Measurements from ENCODE around the gene TGFBRAP1.

TGFBRAP1 gene, protein sequence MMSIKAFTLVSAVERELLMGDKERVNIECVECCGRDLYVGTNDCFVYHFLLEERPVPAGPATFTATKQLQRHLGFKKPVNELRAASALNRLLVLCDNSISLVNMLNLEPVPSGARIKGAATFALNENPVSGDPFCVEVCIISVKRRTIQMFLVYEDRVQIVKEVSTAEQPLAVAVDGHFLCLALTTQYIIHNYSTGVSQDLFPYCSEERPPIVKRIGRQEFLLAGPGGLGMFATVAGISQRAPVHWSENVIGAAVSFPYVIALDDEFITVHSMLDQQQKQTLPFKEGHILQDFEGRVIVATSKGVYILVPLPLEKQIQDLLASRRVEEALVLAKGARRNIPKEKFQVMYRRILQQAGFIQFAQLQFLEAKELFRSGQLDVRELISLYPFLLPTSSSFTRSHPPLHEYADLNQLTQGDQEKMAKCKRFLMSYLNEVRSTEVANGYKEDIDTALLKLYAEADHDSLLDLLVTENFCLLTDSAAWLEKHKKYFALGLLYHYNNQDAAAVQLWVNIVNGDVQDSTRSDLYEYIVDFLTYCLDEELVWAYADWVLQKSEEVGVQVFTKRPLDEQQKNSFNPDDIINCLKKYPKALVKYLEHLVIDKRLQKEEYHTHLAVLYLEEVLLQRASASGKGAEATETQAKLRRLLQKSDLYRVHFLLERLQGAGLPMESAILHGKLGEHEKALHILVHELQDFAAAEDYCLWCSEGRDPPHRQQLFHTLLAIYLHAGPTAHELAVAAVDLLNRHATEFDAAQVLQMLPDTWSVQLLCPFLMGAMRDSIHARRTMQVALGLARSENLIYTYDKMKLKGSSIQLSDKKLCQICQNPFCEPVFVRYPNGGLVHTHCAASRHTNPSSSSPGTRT

DNA sequence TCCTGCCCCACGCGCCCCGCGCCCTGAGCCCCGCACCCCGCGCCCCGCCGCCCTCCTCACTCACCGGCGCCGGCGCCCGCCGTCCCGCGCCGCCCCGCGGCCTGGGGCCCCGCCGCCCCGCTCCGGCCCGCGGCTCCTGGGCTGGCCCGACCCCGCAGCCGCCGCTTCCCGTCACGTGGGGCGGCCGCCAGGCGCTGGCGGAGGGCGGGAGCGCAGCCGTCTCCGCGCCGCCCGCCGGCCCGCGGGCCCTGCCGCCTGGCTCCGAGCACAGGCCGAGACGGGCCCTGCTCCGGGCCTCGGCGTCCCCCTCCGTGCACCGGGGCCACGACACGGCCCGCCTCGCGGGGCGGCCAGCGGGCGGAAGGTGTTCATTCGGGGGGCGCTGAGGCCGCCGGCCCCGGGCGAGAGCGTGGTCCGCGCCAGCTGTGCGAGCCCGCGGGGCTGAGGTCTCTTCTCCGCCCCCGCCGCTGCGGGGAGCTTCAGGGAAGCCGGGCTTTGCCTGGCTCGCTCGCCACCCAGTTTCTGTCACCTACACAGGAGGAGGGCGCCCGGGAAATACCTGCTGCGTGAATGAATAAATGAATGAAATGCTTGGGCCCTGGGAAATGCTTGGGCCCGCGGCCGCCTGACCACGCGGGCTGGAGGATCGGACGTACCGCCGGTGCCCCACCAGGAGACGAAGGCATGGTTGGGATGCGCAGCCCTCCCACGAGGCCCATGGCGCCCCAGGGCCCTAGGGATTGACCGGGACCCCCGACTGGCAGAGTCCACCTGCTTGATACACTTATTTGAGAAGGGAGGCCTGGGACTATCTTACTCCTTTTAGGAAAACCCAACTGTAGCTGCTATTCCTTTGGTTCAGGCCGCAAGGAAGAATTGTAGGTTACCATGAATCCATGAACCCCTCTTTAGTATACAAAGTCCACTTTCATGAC, at the start of gene TGFBRAP1:
TSS of gene TGFBRAP1 (minus strand) at position 175 of the 935 bp plus-strand sequence. CDS start 21,434 bp downstream, outside the sequence.
- H3K4me3 ChIP-seq (ENCODE audit: low read depth, low read length), result peak within 1 kb of the TSS; percentile 81
- TF ChIP-seq, protein P1, sequence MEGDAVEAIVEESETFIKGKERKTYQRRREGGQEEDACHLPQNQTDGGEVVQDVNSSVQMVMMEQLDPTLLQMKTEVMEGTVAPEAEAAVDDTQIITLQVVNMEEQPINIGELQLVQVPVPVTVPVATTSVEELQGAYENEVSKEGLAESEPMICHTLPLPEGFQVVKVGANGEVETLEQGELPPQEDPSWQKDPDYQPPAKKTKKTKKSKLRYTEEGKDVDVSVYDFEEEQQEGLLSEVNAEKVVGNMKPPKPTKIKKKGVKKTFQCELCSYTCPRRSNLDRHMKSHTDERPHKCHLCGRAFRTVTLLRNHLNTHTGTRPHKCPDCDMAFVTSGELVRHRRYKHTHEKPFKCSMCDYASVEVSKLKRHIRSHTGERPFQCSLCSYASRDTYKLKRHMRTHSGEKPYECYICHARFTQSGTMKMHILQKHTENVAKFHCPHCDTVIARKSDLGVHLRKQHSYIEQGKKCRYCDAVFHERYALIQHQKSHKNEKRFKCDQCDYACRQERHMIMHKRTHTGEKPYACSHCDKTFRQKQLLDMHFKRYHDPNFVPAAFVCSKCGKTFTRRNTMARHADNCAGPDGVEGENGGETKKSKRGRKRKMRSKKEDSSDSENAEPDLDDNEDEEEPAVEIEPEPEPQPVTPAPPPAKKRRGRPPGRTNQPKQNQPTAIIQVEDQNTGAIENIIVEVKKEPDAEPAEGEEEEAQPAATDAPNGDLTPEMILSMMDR (IDR thresholded peaks at IDR 0.05; ENCODE audit: low read depth, low read length, missing control alignments), result no peak
- no peak for DNase-seq (ENCODE audit: low read depth)

DNA sequence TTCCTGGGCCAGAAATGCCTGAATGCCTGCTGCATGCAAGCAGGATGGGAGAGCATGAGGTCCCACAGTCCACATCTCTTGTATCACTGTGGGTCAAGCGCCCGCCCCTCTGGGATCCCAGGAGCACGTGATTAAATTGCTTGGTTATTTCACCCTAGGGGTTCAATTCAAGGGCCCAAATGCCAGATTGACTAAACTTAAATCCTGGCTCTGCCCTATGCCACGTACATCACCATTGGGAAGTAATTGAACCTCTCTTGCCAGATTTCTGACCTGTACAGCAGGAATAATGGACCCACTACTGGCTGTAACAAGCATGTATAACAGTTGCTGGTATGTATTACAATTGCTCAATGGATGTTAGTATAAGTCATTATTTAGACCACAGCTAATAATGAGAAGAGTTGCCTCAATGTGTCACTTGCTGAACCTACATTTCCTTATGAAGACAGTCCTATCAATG, 49.4 kb upstream of the TGFBRAP1 start:
- TF ChIP-seq, protein P1 (IDR thresholded peaks at IDR 0.05; ENCODE audit: low read depth, low read length, missing control alignments), result no peak
- no peak overlapping the region for H3K4me3 ChIP-seq (ENCODE audit: low read depth, low read length)
- no peak for DNase-seq (ENCODE audit: low read depth)

DNA sequence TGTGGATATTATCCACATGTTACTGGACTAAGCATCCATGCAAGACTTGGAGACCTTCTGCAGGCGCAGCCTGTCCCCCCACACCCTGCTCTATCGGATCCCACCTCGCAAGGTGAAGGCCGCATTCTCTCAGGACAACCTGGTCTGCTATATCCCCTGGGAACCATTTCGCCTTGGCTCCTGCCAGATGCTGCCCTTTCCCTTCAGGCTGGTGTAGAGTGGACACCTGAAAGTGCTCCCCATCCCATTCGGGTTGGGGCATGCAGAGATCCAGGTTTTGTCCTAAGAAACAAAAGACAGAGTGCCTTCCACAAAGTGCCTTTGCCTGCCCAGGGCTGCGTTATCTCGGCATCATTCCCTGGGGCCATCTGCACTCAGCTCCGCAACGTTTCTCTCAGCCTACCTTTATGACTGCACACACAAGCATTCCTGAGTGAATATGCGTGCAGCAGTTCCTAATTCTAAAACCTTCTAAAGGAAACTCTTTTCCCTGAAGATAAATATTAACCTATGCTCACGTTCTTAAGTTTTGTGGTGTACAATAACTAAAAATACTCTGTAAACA, 48.8 kb upstream of the TGFBRAP1 start:
- TF ChIP-seq, protein P1 (IDR thresholded peaks at IDR 0.05; ENCODE audit: low read depth, low read length, missing control alignments), result no peak
- DNase-seq (ENCODE audit: low read depth), result no peak

GRCh38 chr2:105377871-105378270, 48.3 kb upstream of the TGFBRAP1 start:
- TF ChIP-seq, protein P1 (IDR thresholded peaks at IDR 0.05; ENCODE audit: low read depth, low read length, missing control alignments), result no peak
- no peak overlapping the region for H3K4me3 ChIP-seq (ENCODE audit: low read depth, low read length)
- no peak for DNase-seq (ENCODE audit: low read depth)

More for the DNA sequence above, 48.8 kb upstream of the TGFBRAP1 start:
- no peak overlapping the region for H3K4me3 ChIP-seq (ENCODE audit: low read depth, low read length)

DNA sequence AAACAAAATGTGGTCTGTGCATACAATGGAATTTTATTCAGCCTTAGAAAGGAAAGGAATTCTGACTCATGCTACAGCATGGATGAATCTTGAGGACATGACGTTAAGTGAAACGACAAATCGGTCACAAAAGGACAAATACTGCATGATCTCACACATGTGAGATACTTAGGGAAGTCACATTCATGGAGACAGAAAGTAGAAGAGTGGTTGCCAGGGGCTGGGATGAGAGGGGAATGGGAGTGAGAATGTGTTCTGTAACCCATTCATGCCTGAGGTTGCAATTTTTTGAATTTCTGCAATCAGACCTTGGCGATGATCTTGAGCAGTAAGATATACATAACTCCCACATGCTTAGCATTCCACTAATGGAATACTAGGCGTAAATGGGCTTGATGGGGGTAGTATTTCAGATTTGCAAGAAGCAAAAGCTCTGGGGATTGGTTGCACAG, 47.3 kb upstream of the TGFBRAP1 start:
- TF ChIP-seq, protein P1 (IDR thresholded peaks at IDR 0.05; ENCODE audit: low read depth, low read length, missing control alignments), result no peak
- no peak overlapping the region for H3K4me3 ChIP-seq (ENCODE audit: low read depth, low read length)
- no peak for DNase-seq (ENCODE audit: low read depth)

DNA sequence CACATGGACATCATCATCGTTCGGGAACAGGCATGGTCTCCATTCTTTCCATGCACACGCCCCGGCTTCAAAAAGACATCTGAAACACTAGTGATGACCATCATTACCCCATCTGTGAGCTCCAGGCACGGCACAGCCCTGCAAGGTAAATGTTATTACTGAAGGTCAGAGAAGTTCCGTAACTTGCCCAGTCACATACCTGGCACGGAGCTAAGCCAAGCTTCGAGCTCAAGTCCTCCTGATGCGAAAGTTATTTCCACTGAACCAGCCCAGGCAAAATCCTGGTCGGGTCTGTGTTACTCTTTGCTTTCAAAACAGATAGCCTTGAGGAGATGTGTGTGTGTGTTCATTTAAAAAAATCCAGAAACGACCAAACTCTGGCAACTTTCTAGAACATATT, 46.5 kb upstream of the TGFBRAP1 start:
- no peak overlapping the region for H3K4me3 ChIP-seq (ENCODE audit: low read depth, low read length)
- no peak for DNase-seq (ENCODE audit: low read depth)
- TF ChIP-seq, protein P1 (IDR thresholded peaks at IDR 0.05; ENCODE audit: low read depth, low read length, missing control alignments), result no peak

All from GM12864 (cell line).